Effector memory CD8-positive, alpha-beta T cell (primary cell): ENCODE data around the gene WNK3.

Experiments
- ATAC-seq: fragments of 150-1000 bp; cut with Tn5 transposase; replicated peaks from 2 replicates; pipeline ENCODE4 v1.10.0; 2021; ENCODE audit warnings: mild to moderate bottlenecking, moderate library complexity
- DNase-seq, 3 experiments: peaks; one replicate each; pipeline ENCODE4 v3.0.0; 2021
- H3K27ac Mint-ChIP-seq, 2 donors: one replicate each; pipeline ENCODE4 v1.8.0; 2022; ENCODE audit warnings: mild to moderate bottlenecking in 2 of 2, mixed read lengths in 2 of 2, moderate library complexity in 2 of 2
- H3K27me3 Mint-ChIP-seq, 2 donors: one replicate each; pipeline ENCODE4 v1.8.0; 2022; ENCODE audit warnings: mixed read lengths in 2 of 2
- H3K36me3 Mint-ChIP-seq: one replicate; pipeline ENCODE4 v1.8.0; 2022; ENCODE audit warnings: mild to moderate bottlenecking, moderate library complexity, mixed read lengths; ENCODE audit not compliant: insufficient read depth
- H3K4me1 Mint-ChIP-seq, 2 donors: one replicate each; pipeline ENCODE4 v1.8.0; 2022; ENCODE audit warnings: low read depth in 2 of 2, mixed read lengths in 2 of 2
- H3K4me3 Mint-ChIP-seq, 2 donors: one replicate each; pipeline ENCODE4 v1.8.0; 2022; ENCODE audit warnings: mild to moderate bottlenecking in 2 of 2, mixed read lengths in 2 of 2, moderate library complexity in 2 of 2
- H3K9me3 Mint-ChIP-seq, 2 donors: one replicate each; pipeline ENCODE4 v1.8.0; 2022; ENCODE audit warnings: mixed read lengths in 2 of 2

The WNK3 gene

DNA sequence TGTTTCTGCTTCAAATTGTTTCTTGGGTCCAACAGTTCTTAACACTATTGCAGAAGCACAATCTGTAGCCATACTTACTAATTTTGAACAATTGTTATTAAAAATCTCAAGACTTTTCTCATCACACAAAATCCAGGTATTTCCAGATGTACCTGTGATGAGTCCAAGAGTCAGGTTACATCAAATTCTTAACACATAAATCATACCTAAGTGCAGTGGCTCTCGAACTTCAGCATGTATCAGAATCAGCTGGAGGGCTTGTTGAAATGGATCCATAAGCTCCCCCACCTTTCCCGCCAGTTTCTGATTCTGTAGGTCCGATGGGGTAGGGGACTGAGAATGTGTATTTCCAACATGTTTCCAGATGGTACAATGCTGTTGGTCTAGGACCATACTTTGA lies 185.4 kb downstream of the WNK3 start:
- ATAC-seq = no peak
- H3K27me3 Mint-ChIP-seq = no peaks in the 10 kb centered on the region
- H3K36me3 Mint-ChIP-seq = peaks cover 19% of the 10 kb centered on the region
- DNase-seq = no peak
- H3K4me3 Mint-ChIP-seq = no peak overlapping the region
- peaks cover 5 to 8% of the 10 kb centered on the region in 2 donors for H3K4me1 Mint-ChIP-seq
- no peaks in the 10 kb centered on the region for H3K9me3 Mint-ChIP-seq
- no peak overlapping the region for H3K27ac Mint-ChIP-seq

DNA sequence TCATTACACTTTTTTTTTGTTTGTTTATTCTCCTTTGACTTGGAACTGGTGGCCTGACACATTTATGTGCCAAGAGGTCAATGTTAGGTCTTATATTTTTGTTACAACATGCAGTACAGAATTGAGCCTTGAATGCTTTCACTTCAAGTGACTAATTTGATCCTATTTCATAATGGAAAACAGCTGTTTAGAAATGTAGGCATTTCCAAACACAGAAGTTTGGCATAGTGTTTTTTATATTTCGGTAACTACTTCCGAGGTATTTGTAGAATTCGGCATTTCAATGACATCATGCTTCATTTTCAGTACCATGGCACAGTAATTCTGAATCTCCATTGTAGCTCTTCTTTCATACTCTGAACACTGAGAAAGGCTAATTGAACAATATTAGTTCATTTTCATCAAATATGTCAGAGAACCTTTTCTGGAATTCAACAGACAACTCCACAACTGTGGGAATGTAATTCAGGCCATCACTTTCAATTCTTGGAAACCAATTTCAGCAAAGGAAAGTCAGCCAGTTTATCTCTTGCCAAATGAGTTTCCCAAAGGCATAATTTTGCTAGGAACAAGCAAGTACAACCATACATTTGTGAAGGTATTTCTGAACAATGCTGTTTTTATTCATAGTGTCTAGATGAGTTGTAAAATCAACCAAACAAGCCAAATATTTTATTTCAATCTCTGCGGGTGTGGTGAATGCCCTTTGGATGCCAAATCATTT lies 186.2 kb downstream of the WNK3 start:
- DNase-seq (no peak), ATAC-seq (no peak)
- Mint-ChIP-seq H3K4me1 (peaks cover 0 to 2% of the 10 kb centered on the region in 2 donors), H3K4me3 (no peak overlapping the region), H3K27me3 (no peaks in the 10 kb centered on the region), H3K36me3 (peaks cover 17% of the 10 kb centered on the region), H3K27ac (no peak overlapping the region), H3K9me3 (no peaks in the 10 kb centered on the region)

DNA sequence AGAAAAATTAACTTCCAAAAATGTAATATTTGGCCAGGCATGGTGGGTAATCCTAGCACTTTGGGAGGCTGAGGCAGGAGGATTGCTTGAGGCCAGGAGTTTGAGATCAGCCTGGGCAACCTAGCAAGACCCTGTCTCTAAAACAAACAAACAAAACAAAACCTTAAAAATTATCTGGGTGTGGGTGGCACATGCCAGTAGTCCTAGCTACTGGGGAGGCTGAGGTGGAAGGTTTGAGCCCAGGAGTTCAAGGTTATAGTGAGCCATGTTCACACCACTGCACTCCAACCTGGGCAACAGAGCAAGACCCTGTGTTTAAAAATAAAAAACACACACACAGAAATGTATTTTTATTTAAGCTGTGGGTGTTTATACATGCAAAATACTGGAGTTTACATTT lies 186.8 kb downstream of the WNK3 start:
- Mint-ChIP-seq H3K36me3 (peaks cover 15% of the 10 kb centered on the region), H3K4me3 (no peak overlapping the region), H3K9me3 (no peaks in the 10 kb centered on the region), H3K27me3 (no peaks in the 10 kb centered on the region), H3K4me1 (no peaks in the 10 kb centered on the region), H3K27ac (no peak overlapping the region)
- ATAC-seq (no peak), DNase-seq (no peak)

DNA sequence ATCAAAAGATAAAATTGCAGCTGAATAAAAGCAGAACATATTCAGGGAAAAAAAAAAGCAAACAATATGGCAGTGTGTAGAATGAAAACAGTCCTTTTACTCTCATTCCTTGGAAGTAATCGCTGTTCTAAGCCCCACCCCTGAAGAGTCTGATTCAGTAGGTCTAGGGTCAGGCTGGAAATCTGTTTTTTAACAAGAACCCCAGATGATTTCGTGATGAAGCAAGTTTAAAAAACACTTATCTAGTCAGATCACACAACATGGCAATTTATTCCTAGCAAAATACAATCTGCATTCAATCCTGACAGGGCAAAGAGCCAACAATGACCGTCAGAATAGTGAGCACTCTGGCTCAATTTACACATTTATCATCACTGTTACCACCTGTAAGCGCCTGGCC lies 190.9 kb downstream of the WNK3 start:
- Mint-ChIP-seq H3K27me3 (no peaks in the 10 kb centered on the region), H3K9me3 (no peaks in the 10 kb centered on the region), H3K4me3 (no peak overlapping the region), H3K4me1 (no peaks in the 10 kb centered on the region), H3K27ac (no peak overlapping the region), H3K36me3 (peaks cover 3% of the 10 kb centered on the region)
- DNase-seq (no peak), ATAC-seq (no peak)

DNA sequence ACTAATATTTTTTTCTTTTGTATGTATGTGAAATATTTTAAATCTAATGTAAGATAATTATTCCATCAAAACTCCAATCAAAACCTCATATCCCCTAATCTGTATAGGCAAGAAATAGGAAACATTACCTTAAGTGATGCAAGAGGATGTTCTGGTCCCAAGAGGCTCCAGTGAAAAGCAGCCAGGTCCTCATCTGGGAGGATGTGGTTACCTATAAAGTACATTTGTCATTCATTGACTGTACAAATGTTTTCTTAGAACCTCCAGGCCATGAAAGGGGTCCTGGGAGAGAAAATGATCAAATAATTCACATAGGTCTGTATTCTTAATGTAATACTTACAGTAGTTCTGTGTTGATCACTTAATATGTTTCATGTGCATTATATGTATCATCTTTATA lies 200.3 kb downstream of the WNK3 start:
- ATAC-seq = no peak
- Mint-ChIP-seq H3K27me3 (no peaks in the 10 kb centered on the region), H3K4me3 (no peak overlapping the region), H3K36me3 (peaks cover 23% of the 10 kb centered on the region), H3K9me3 (no peaks in the 10 kb centered on the region), H3K4me1 (no peaks in the 10 kb centered on the region), H3K27ac (no peak overlapping the region)
- no peak for DNase-seq
